SK-N-MC (cell line): ENCODE data around the gene TMEM39A.

Experiments used
- FOXP2 ChIP-seq: optimal IDR thresholded peaks from 2 replicates; pipeline ENCODE3; 2011; ENCODE audit warnings: mild to moderate bottlenecking, moderate library complexity; ENCODE audit not compliant: insufficient read depth; ENCODE audit errors: extremely low read length, control extremely low read depth
- POLR2AphosphoS5 ChIP-seq: IDR thresholded peaks from 2 replicates; pipeline ENCODE4 v1.6.1; 2012; ENCODE audit warnings: mild to moderate bottlenecking, low read depth, low read length, borderline replicate concordance

DNA sequence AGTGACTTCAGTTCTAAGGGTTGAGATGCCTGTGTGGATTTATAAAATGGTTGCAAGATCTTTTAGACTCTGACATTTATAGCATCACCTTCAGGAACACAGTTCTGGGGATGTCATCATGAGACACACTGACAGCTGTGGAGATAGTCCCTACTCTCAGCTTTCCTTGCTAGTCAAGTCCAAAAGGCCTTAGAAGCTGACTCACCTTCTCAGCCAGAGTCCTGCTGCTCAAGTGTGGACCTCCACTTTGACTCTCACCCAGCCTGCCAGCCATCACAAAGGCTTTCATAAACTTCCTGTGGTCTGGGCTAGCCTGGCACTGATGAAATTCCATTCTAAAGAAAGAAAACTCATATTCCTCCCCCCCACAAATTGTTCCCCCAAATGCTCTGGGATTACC lies 44.8 kb downstream of the TMEM39A start:
- TF ChIP-seq POLR2AphosphoS5 (no peak), FOXP2 (no peak)
